PC-3 (cell line): ENCODE data around the gene MYO1A. TPM values are rescaled to one million over a fixed set of nuclear protein-coding genes. Genes with fewer than 3 reads are reported as not detected.

Source experiments
- ATAC-seq: fragments of 200-7000 bp; cut with Tn5 transposase; 2 replicates; pipeline ENCODE4 v1.9.1; 2020; ENCODE audit warnings: mild to moderate bottlenecking, moderate library complexity
- BruUV-seq: library from RNA; stranded (reverse); fragments of 400-500 nt; replicated peaks from 2 replicates; lab custom pipeline; 2021; lab: Mats Ljungman, UMichigan
- CTCF ChIA-PET: fragments of 300-600 bp; sonication (Branson Sonifier 250); formaldehyde crosslinking; loops from one replicate; lab custom pipeline; 2022; ENCODE audit warnings: antibody characterized with exemption; lab: Charles Lee
- POLR2A ChIA-PET: fragments of 300-600 bp; sonication (Branson Sonifier 250); formaldehyde crosslinking; loops from one replicate; lab custom pipeline; 2022; ENCODE audit warnings: antibody characterized with exemption; ENCODE audit not compliant: unreplicated experiment; lab: Charles Lee
- DNase-seq: peaks from one replicate; pipeline ENCODE4 v3.0.0-alpha.2; 2015
- H2AFZ ChIP-seq: fragments of 300-600 bp; sonication (generic); 2 replicates; pipeline ENCODE4 v1.6.0; 2016; ENCODE audit warnings: antibody characterized with exemption, low read length
- H3F3A ChIP-seq: fragments of 300-600 bp; sonication (generic); one replicate; pipeline ENCODE4 v1.6.0; 2017; ENCODE audit warnings: antibody characterized with exemption, low read length, control low read depth, mild to moderate bottlenecking; ENCODE audit not compliant: unreplicated experiment
- H3K27ac ChIP-seq: fragments of 300-600 bp; sonication (generic); 2 replicates; pipeline ENCODE4 v1.5.1; 2016; ENCODE audit warnings: mild to moderate bottlenecking, low read length
- H3K27me3 ChIP-seq: fragments of 300-600 bp; sonication (generic); 2 replicates; pipeline ENCODE4 v1.6.1; 2016; ENCODE audit warnings: low read length, mixed read lengths
- H3K36me3 ChIP-seq: fragments of 300-600 bp; sonication (generic); 2 replicates; pipeline ENCODE4 v1.6.1; 2016; ENCODE audit warnings: low read depth, mixed run types, low read length, mixed read lengths
- H3K4me1 ChIP-seq: fragments of 300-600 bp; sonication (generic); 2 replicates; pipeline ENCODE4 v1.5.1; 2016; ENCODE audit warnings: low read length; ENCODE audit not compliant: insufficient read depth
- H3K4me2 ChIP-seq: fragments of 300-600 bp; sonication (generic); 2 replicates; pipeline ENCODE4 v1.6.0; 2016; ENCODE audit warnings: low read length
- H3K4me3 ChIP-seq: fragments of 300-600 bp; sonication (generic); 2 replicates; pipeline ENCODE4 v1.5.1; 2016; ENCODE audit warnings: mild to moderate bottlenecking, low read length, mixed read lengths
- H3K79me2 ChIP-seq: fragments of 300-600 bp; sonication (generic); 2 replicates; pipeline ENCODE4 v1.6.1; 2017; ENCODE audit warnings: low read length, mixed read lengths
- H3K9ac ChIP-seq: fragments of 300-600 bp; sonication (generic); 2 replicates; pipeline ENCODE4 v1.6.0; 2016; ENCODE audit warnings: mild to moderate bottlenecking, low read length
- H3K9me2 ChIP-seq: fragments of 300-600 bp; sonication (generic); replicated peaks from 2 replicates; pipeline ENCODE4 v1.6.1; 2016; ENCODE audit warnings: mixed run types, low read length, mixed read lengths
- H3K9me3 ChIP-seq: fragments of 300-600 bp; sonication (generic); 2 replicates; pipeline ENCODE4 v1.6.1; 2016; ENCODE audit warnings: low read length, mixed read lengths
- H4K20me1 ChIP-seq: fragments of 300-600 bp; sonication (generic); 2 replicates; pipeline ENCODE4 v1.6.1; 2016; ENCODE audit warnings: low read length, mixed read lengths
- EZH2 ChIP-seq: fragments of 300-600 bp; sonication (generic); IDR thresholded peaks from one replicate; pipeline ENCODE4 v1.6.1; 2017; ENCODE audit warnings: antibody characterized with exemption, mild to moderate bottlenecking, low read length; ENCODE audit not compliant: unreplicated experiment
- EZH2phosphoT487 ChIP-seq: fragments of 300-600 bp; sonication (generic); IDR thresholded peaks from 2 replicates; pipeline ENCODE4 v1.6.1; 2018; ENCODE audit warnings: mild to moderate bottlenecking, antibody characterized with exemption, low read length, borderline replicate concordance
- intact Hi-C: fragments of 100-400 bp; cut with micrococcal nuclease; formaldehyde crosslinking; loops from 2 replicates; pipeline ENCODE4 v1.9.0; 2023
- total RNA-seq: library from RNA; depleted of rRNA; stranded (reverse); fragments of >200 nt; gene quantifications from 2 replicates; pipeline ENCODE4 v1.2.3, GENCODE V29; 2014
- TF ChIP-seq, protein P1 (sequence below): fragments of 300-600 bp; sonication (generic); conservative IDR thresholded peaks from 2 replicates; pipeline ENCODE4 v1.5.1; 2017; ENCODE audit warnings: antibody characterized with exemption, low read depth, mild to moderate bottlenecking, low read length

The MYO1A gene
- total RNA-seq, 1 experiment from 2014 or later, result not detected

GRCh38 chr12:57046947-57047890 is 2.7 kb downstream of the MYO1A start:
- ATAC-seq (no peak), DNase-seq (no peak)
- H4K20me1 ChIP-seq, result no peaks in the 10 kb centered on the region
- H3K4me2 ChIP-seq, result no peak overlapping the region
- no peaks in the 10 kb centered on the region for H3K4me1 ChIP-seq
- H3K9ac ChIP-seq, result no peak overlapping the region
- H2AFZ ChIP-seq, result no peak overlapping the region
- no peak overlapping the region for H3K27ac ChIP-seq
- H3K79me2 ChIP-seq, result no peaks in the 10 kb centered on the region
- H3K9me3 ChIP-seq, result no peaks in the 10 kb centered on the region
- H3K4me3 ChIP-seq, result no peak overlapping the region
- TF ChIP-seq EZH2 (no peak), EZH2phosphoT487 (no peak)
- TF ChIP-seq, protein P1, sequence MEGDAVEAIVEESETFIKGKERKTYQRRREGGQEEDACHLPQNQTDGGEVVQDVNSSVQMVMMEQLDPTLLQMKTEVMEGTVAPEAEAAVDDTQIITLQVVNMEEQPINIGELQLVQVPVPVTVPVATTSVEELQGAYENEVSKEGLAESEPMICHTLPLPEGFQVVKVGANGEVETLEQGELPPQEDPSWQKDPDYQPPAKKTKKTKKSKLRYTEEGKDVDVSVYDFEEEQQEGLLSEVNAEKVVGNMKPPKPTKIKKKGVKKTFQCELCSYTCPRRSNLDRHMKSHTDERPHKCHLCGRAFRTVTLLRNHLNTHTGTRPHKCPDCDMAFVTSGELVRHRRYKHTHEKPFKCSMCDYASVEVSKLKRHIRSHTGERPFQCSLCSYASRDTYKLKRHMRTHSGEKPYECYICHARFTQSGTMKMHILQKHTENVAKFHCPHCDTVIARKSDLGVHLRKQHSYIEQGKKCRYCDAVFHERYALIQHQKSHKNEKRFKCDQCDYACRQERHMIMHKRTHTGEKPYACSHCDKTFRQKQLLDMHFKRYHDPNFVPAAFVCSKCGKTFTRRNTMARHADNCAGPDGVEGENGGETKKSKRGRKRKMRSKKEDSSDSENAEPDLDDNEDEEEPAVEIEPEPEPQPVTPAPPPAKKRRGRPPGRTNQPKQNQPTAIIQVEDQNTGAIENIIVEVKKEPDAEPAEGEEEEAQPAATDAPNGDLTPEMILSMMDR, result no peak
- POLR2A ChIA-PET, result no interaction called here
- CTCF ChIA-PET, result no interaction called here
- no peaks in the 10 kb centered on the region for H3F3A ChIP-seq
- H3K9me2 ChIP-seq, result no peaks in the 10 kb centered on the region
- H3K27me3 ChIP-seq, result peaks cover 21% of the 10 kb centered on the region; the same call in 1 of the 2 replicates
- intact Hi-C loops, result no loop called here
- BruUV-seq, result no TSS peak
- no peaks in the 10 kb centered on the region for H3K36me3 ChIP-seq

- H3K4me2 ChIP-seq, result no peak overlapping the region
- BruUV-seq, result no TSS peak
- no peaks in the 10 kb centered on the region for H3F3A ChIP-seq
- no peaks in the 10 kb centered on the region for H3K9me3 ChIP-seq
- POLR2A ChIA-PET, result no interaction called here
- no peaks in the 10 kb centered on the region for H3K9me2 ChIP-seq
- ATAC-seq (no peak), DNase-seq (no peak)
- no peak overlapping the region for H3K27ac ChIP-seq
- no peak overlapping the region for H2AFZ ChIP-seq
- no peaks in the 10 kb centered on the region for H3K4me1 ChIP-seq
- H3K9ac ChIP-seq, result no peak overlapping the region
- TF ChIP-seq, protein P1, result no peak
- TF ChIP-seq EZH2phosphoT487, result no peak
- TF ChIP-seq EZH2, result no peak
- H3K36me3 ChIP-seq, result no peaks in the 10 kb centered on the region
- H3K4me3 ChIP-seq, result no peak overlapping the region
- CTCF ChIA-PET, result no interaction called here
- H4K20me1 ChIP-seq, result no peaks in the 10 kb centered on the region
- no peaks in the 10 kb centered on the region for H3K79me2 ChIP-seq
- intact Hi-C loops, result no loop called here
- peaks cover 31% of the 10 kb centered on the region for H3K27me3 ChIP-seq
Observed at GRCh38 chr12:57046086-57046791, 3.7 kb downstream of the MYO1A start.
